ENCODE results near the gene TMEM117.

Gene TMEM117

DNA sequence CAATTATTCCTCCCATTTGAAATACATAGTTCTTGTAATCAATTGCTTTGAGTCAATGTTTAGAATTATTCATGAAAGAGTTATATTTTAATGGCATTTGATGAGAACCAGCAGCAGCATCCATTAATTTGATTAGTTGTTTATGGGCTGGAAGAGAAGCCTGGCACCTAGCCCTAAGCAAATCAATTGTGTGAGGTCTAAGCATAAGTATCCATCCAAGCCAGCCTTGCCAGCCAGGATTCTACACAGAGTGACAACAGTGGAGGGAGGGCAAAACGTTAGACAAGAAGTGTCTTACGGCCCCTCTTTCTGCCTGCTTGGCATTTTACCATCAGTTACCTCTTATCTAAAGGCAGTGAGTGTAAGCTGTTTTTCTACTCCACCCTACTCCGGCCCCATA, 561.8 kb downstream of the TMEM117 start:
- no peak for DNase-seq

DNA sequence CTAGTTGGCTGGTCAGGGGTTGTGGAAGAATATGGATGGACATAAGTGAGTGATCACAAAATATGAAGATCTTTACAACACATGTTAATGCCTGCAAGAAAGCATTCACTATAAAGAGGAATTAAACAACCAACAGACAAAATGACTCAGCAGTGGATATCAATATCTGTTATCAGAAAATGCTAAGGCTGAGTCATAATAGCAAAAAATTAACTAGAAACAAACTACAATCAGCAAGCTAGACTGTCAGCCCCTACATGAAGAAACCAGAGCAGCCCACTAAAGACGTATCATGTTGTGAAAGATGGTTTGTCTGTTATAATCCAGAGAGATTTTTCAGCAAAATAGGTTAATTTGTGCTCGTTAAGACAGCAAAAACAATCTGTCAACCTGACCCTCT, 567.3 kb downstream of the TMEM117 start:
- DNase-seq: no peak

DNA sequence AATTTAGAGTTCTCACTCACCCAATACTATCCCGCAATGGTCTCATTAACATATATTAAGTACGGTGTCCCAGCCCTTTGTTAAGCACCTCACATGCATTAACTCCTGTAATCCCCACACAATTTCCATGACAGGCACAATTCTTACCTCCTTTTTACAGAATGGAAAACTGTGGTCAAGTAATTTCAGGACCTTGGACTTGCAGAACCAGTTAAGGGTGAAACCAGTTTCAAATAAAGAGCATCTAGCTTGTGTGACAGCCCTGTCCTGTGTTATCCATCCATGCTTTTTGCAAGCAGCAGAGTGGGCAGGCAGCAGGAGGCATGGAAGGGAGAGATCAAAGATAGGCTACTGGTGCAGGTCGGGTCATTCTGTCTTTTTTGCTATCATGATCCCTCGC, 569.4 kb downstream of the TMEM117 start:
- DNase-seq: no peak

DNA sequence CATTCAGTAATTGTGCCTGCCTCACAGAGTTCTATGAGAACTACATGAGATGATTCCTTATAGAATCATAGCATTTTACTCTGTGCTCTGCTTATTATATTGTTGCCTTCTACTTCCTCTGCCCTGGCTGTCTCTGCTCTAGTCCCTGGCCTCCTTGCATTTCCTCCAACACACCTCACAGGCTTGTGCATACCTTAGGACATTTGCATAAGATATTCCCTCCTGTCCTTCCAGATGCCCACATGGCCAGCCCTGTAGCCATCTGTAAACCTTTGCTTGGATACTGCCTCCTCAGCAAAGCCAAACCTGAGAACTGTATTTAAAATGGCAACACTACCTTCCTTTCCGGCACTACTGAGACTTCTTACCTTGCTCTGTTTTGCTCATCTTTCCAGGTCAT, 586.7 kb downstream of the TMEM117 start:
- DNase-seq: no peak

DNA sequence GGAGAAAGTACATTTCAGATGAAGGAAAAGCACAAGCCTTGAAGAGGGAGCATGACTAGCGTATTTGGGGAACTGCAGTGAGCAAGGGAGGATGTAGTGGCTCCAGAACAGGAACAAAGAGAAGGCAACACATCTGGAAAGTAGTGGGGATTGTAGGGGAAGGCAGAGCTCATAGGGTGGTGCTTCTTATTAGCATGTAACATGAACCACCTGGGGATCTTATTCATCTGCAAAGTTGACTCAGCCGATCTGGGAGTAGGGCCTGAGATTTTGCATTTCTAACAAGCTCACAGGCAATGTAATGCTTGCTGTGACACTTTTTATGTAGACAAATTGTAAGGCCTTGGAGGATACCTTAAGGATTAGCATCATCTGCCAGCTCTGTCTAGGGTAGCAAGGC, 592.9 kb downstream of the TMEM117 start:
- no peak for DNase-seq

DNA sequence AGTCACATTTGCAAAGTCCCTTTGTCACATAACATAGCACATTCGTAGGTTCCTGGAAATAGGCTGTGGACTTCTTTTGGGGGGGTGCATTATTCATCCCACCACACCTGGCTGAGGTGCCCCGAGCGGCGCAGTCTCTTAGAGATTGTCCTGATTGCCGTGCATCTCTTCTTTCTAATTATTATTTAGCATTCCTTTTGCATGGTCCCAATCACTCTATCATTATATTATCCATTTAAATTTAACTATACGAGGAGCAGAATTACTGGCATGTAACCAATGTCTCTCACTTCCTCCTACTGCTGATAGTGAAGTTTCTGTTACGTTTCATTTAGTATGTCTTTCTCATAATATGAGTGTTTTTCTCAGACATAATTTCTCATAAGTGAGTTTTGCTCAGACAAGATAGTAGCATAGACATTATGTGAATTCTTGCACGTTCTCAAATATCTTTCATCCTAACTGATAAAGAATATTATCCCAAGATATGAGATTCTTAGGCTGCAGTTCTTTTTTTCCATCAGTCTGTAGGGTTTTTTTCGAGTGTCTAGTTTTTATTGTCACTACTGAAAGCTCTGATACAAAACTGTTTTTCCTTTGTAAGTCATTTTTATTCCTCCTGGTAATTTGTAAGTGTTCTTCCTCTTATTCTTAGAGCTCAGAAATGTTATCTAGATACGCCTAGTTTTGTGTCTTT, 595.9 kb downstream of the TMEM117 start:
- DNase-seq: no peak

DNA sequence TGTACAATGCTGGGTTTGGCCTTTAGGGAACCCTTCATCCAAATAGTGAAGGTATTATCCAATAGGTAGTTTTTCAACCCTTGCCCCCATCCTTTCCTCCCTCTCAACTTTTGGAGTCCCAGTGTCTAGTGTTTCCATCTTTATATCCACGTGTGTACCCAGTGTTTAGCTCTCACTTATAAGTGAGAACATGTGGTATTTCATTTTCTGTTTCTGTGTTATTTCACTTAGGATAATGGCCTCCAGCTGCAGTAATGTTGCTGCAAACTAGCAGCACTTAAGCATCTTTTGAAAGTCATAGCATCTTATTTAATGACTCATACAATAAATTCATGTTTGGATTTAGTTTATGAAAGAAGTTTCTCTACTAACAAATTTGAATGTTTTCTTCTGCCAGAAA, 597.8 kb downstream of the TMEM117 start:
- DNase-seq: no peak

DNA sequence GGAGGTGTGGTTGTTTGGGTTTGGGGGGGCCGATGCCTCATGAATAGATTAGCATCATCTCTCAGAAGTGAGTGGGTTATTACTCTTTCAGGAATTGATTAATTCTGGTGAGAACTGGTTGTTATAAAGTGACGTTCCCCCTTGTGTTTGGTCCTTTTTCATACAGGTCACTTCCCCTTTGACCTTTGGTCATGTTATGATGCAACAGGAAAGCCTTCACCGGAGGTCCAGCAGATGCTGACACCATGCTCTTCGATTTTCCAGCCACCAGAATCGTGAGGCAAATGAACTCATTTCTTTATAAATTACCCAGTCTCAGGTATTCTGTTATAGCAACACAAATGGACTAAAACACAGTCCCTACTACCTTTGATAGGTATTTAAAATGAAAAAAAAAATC, 600.9 kb downstream of the TMEM117 start:
- DNase-seq: no peak
